ENCODE measurements around the gene ERP27. TPM values are rescaled to one million over a fixed set of nuclear protein-coding genes. Genes with fewer than 3 reads are reported as not detected.

The ERP27 gene
- total RNA-seq, 1 experiment from 2014 or later = not detected

GRCh38 chr12:14905269-14906004 is 32.9 kb downstream of the ERP27 start:
- Histone ChIP-seq H3K36me3 (ENCODE audit: control insufficient read depth, insufficient read depth, low read length) (no peaks in the 10 kb centered on the region), H3K4me1 (ENCODE audit: control insufficient read depth, insufficient read depth, low read length) (no peaks in the 10 kb centered on the region), H3K9me3 (ENCODE audit: control insufficient read depth, insufficient read depth, low read depth, low read length) (no peaks in the 10 kb centered on the region), H3K4me3 (ENCODE audit: low read depth in 2 of 2, low read length in 2 of 2) (no peak overlapping the region), H3K27me3 (ENCODE audit: control insufficient read depth, insufficient read depth, low read length) (no peaks in the 10 kb centered on the region), H3K27ac (ENCODE audit: low read length) (no peak overlapping the region)
- intact Hi-C loops (cut with micrococcal nuclease; ENCODE audit: unreplicated experiment) (no loop called here), in situ Hi-C loops (cut with HindIII; ENCODE audit: low pct_unique_long_range_greater_than_20kb, low sequenced_read_pairs) (no loop called here)
- TF ChIP-seq CTCF (IDR thresholded peaks at IDR 0.05) = no peak
- no peak for TF ChIP-seq TCF7L2 (IDR thresholded peaks at IDR 0.05; ENCODE audit: low read depth, low read length)
- no peak for TF ChIP-seq SIN3A (IDR thresholded peaks at IDR 0.05; ENCODE audit: borderline replicate concordance, insufficient read depth, low read depth, low read length)
- no peak for TF ChIP-seq REST (IDR thresholded peaks at IDR 0.05; ENCODE audit: insufficient read depth in 1 of 2, low read depth in 2 of 2, low read length in 1 of 2)
- ChIA-PET POLR2A (no interaction called here), CTCF (no interaction called here)
- BruUV-seq (replicated peaks) = no TSS peak
- ATAC-seq (no peak), DNase-seq (ENCODE audit: low read depth, low spot score) (no peak)

GRCh38 chr12:14904854-14905253 is 33.5 kb downstream of the ERP27 start:
- TF ChIP-seq REST (IDR thresholded peaks at IDR 0.05; ENCODE audit: insufficient read depth in 1 of 2, low read depth in 2 of 2, low read length in 1 of 2) = no peak
- CTCF ChIA-PET = no interaction called here
- no TSS peak for BruUV-seq (replicated peaks)
- Histone ChIP-seq H3K4me1 (ENCODE audit: control insufficient read depth, insufficient read depth, low read length) (no peaks in the 10 kb centered on the region), H3K4me3 (ENCODE audit: low read depth in 2 of 2, low read length in 2 of 2) (no peak overlapping the region), H3K27me3 (ENCODE audit: control insufficient read depth, insufficient read depth, low read length) (no peaks in the 10 kb centered on the region), H3K36me3 (ENCODE audit: control insufficient read depth, insufficient read depth, low read length) (no peaks in the 10 kb centered on the region), H3K27ac (ENCODE audit: low read length) (no peak overlapping the region), H3K9me3 (ENCODE audit: control insufficient read depth, insufficient read depth, low read depth, low read length) (no peaks in the 10 kb centered on the region)
- ATAC-seq = no peak
- intact Hi-C loops (cut with micrococcal nuclease; ENCODE audit: unreplicated experiment) (no loop called here), in situ Hi-C loops (cut with HindIII; ENCODE audit: low pct_unique_long_range_greater_than_20kb, low sequenced_read_pairs) (no loop called here)
- POLR2A ChIA-PET = no interaction called here
- no peak for DNase-seq (ENCODE audit: low read depth, low spot score)
